GM20000 (cell line): ENCODE measurements around the gene PIN1.
"Not testable (repeated sequence)": the region's sequence is repeated elsewhere in the genome, so short reads cannot be mapped to it uniquely, and the experiment has no call there.

Experiments used
- DNase-seq: peaks from one replicate; pipeline ENCODE4 v3.0.0; 2012; ENCODE audit warnings: low spot score
- CTCF ChIP-seq: IDR thresholded peaks from 2 replicates; pipeline ENCODE4 v1.5.1; 2012; ENCODE audit warnings: mild to moderate bottlenecking, control low read depth; ENCODE audit errors: extremely low read depth, missing control alignments

Gene PIN1

GRCh38 chr19:9834726-9835506, at the start of gene PIN1:
Gene PIN1 (plus strand): TSS chr19:9835318. CDS start chr19:9835345, 27 bp downstream.
- DNase-seq: peak; percentile 99
- peak; percentile 45 for TF ChIP-seq CTCF

- TF ChIP-seq CTCF: no peak
- DNase-seq: peak; percentile 92
Measured at GRCh38 chr19:9785367-9786331, 49.5 kb upstream of the PIN1 start.

GRCh38 chr19:9786342-9786741, 48.8 kb upstream of the PIN1 start:
- no peak for DNase-seq
- no peak for TF ChIP-seq CTCF

- no peak for TF ChIP-seq CTCF
- DNase-seq: no peak
Measured at GRCh38 chr19:9786819-9787218, 48.3 kb upstream of the PIN1 start.

GRCh38 chr19:9788604-9789003, 46.5 kb upstream of the PIN1 start:
- DNase-seq: not testable (repeated sequence)

- no peak for DNase-seq
- TF ChIP-seq CTCF: no peak
Measured at GRCh38 chr19:9789066-9789465, 46.1 kb upstream of the PIN1 start.

GRCh38 chr19:9789579-9789978, 45.5 kb upstream of the PIN1 start:
- not testable (repeated sequence) for DNase-seq

GRCh38 chr19:9791073-9791367, 44.1 kb upstream of the PIN1 start:
- DNase-seq: not testable (repeated sequence)
